Hepatocyte (in vitro differentiated cells): Measurements from ENCODE around the gene SOD3.

Experiments
- CTCF ChIP-seq: fragments of 200-600 bp; sonication (generic); IDR thresholded peaks from 2 replicates; pipeline ENCODE4 v1.5.1; 2016; ENCODE audit warnings: antibody characterized with exemption, mild to moderate bottlenecking; ENCODE audit not compliant: poor library complexity
- EZH2phosphoT487 ChIP-seq: fragments of 200-600 bp; sonication (generic); IDR thresholded peaks from one replicate; pipeline ENCODE4 v1.6.1; 2018; ENCODE audit warnings: antibody characterized with exemption, mild to moderate bottlenecking, low read depth, moderate library complexity; ENCODE audit not compliant: unreplicated experiment, severe bottlenecking

- no peak for TF ChIP-seq CTCF
- no peak for TF ChIP-seq EZH2phosphoT487
Observed at GRCh38 chr4:24753519-24753918, 41.9 kb upstream of the SOD3 start.
